ENCODE results near the gene PSME3IP1.

Gene PSME3IP1

GRCh38 chr16:57125376-57125775 lies 60.5 kb downstream of the PSME3IP1 start:
- H3K27ac ChIP-seq (ENCODE audit: extremely low read depth, low read depth, low read length), result no peak overlapping the region
- no peaks in the 10 kb centered on the region for H3K4me1 ChIP-seq (ENCODE audit: control insufficient read depth, insufficient read depth, low read length)
- TF ChIP-seq ZBTB10 (tag by site-specific recombination; IDR thresholded peaks at IDR 0.05) (no peak), ZNF280C (tag by site-specific recombination; IDR thresholded peaks at IDR 0.05) (no peak), KLF8 (tag by site-specific recombination; IDR thresholded peaks at IDR 0.05) (no peak), ZNF10 (tag by site-specific recombination; IDR thresholded peaks at IDR 0.05) (no peak)
- ChIA-PET POLR2A (no interaction called here), CTCF (no interaction called here)
- peaks cover 0 to 4% of the 10 kb centered on the region in 2 experiments; a peak in 1 of 3 replicates for H3K36me3 ChIP-seq (ENCODE audit: control insufficient read depth in 2 of 2, insufficient read depth in 1 of 2, low read length in 2 of 2)
- no peaks in the 10 kb centered on the region for H3K9me3 ChIP-seq (ENCODE audit: control insufficient read depth, insufficient read depth, low read depth, low read length)
- H3K4me3 ChIP-seq (ENCODE audit: low read depth, low read length), result no peak overlapping the region

- Histone ChIP-seq H3K4me3 (ENCODE audit: low read depth, low read length) (no peak overlapping the region), H3K9me3 (ENCODE audit: control insufficient read depth, insufficient read depth, low read depth, low read length) (no peaks in the 10 kb centered on the region), H3K4me1 (ENCODE audit: control insufficient read depth, insufficient read depth, low read length) (no peaks in the 10 kb centered on the region), H3K27ac (ENCODE audit: extremely low read depth, low read depth, low read length) (no peak overlapping the region), H3K36me3 (ENCODE audit: control insufficient read depth in 2 of 2, insufficient read depth in 1 of 2, low read length in 2 of 2) (peaks cover 0 to 4% of the 10 kb centered on the region in 2 experiments; a peak in 1 of 3 replicates)
- CTCF ChIA-PET, result interaction anchor here (0.9 kb wide), 1 partner anchor 31 kb away, joined by 3 read pairs; the partner anchor contains the start of gene CPNE2
- POLR2A ChIA-PET, result no interaction called here
- TF ChIP-seq ZSCAN30 (tag by site-specific recombination; IDR thresholded peaks at IDR 0.05) (no peak), ZNF266 (tag by site-specific recombination; IDR thresholded peaks at IDR 0.05; ENCODE audit: low read depth) (no peak), ZNF600 (tag by site-specific recombination; IDR thresholded peaks at IDR 0.05) (no peak), ZNF155 (tag by site-specific recombination; IDR thresholded peaks at IDR 0.05) (no peak), ZNF580 (tag by site-specific recombination; IDR thresholded peaks at IDR 0.05) (no peak), ZNF223 (tag by site-specific recombination; IDR thresholded peaks at IDR 0.05) (no peak), YY2 (tag by site-specific recombination; IDR thresholded peaks at IDR 0.05) (no peak), REST (tag by site-specific recombination; IDR thresholded peaks at IDR 0.05) (no peak), PATZ1 (tag by site-specific recombination; IDR thresholded peaks at IDR 0.05) (no peak), ZNF510 (tag by site-specific recombination; IDR thresholded peaks at IDR 0.05; ENCODE audit: insufficient replicate concordance) (no peak), ZNF521 (tag by site-specific recombination; IDR thresholded peaks at IDR 0.05) (no peak)
- TF ChIP-seq, protein P1, sequence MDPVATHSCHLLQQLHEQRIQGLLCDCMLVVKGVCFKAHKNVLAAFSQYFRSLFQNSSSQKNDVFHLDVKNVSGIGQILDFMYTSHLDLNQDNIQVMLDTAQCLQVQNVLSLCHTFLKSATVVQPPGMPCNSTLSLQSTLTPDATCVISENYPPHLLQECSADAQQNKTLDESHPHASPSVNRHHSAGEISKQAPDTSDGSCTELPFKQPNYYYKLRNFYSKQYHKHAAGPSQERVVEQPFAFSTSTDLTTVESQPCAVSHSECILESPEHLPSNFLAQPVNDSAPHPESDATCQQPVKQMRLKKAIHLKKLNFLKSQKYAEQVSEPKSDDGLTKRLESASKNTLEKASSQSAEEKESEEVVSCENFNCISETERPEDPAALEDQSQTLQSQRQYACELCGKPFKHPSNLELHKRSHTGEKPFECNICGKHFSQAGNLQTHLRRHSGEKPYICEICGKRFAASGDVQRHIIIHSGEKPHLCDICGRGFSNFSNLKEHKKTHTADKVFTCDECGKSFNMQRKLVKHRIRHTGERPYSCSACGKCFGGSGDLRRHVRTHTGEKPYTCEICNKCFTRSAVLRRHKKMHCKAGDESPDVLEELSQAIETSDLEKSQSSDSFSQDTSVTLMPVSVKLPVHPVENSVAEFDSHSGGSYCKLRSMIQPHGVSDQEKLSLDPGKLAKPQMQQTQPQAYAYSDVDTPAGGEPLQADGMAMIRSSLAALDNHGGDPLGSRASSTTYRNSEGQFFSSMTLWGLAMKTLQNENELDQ (tag by site-specific recombination; IDR thresholded peaks at IDR 0.05; ENCODE audit: low read depth), result no peak
- TF ChIP-seq, protein P2, sequence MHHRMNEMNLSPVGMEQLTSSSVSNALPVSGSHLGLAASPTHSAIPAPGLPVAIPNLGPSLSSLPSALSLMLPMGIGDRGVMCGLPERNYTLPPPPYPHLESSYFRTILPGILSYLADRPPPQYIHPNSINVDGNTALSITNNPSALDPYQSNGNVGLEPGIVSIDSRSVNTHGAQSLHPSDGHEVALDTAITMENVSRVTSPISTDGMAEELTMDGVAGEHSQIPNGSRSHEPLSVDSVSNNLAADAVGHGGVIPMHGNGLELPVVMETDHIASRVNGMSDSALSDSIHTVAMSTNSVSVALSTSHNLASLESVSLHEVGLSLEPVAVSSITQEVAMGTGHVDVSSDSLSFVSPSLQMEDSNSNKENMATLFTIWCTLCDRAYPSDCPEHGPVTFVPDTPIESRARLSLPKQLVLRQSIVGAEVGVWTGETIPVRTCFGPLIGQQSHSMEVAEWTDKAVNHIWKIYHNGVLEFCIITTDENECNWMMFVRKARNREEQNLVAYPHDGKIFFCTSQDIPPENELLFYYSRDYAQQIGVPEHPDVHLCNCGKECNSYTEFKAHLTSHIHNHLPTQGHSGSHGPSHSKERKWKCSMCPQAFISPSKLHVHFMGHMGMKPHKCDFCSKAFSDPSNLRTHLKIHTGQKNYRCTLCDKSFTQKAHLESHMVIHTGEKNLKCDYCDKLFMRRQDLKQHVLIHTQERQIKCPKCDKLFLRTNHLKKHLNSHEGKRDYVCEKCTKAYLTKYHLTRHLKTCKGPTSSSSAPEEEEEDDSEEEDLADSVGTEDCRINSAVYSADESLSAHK (tag by site-specific recombination; IDR thresholded peaks at IDR 0.05), result no peak
Measured at GRCh38 chr16:57123974-57124674, 61.7 kb downstream of the PSME3IP1 start.

Data from HEK293 (cell line).